Measurements from ENCODE around the gene TWF1. TPM values are rescaled to one million over a fixed set of nuclear protein-coding genes. Genes with fewer than 3 reads are reported as not detected.
A peak's percentile ranks its signal among the peaks of the same experiment; 100 is the strongest.

TWF1 gene
- total and polyA plus RNA-seq, 9 of the 15 experiments (the other 6 are each of a cell fraction or from before 2014, with no cell fraction given) = 10.3 to 29.4 (median 23.4) TPM

DNA sequence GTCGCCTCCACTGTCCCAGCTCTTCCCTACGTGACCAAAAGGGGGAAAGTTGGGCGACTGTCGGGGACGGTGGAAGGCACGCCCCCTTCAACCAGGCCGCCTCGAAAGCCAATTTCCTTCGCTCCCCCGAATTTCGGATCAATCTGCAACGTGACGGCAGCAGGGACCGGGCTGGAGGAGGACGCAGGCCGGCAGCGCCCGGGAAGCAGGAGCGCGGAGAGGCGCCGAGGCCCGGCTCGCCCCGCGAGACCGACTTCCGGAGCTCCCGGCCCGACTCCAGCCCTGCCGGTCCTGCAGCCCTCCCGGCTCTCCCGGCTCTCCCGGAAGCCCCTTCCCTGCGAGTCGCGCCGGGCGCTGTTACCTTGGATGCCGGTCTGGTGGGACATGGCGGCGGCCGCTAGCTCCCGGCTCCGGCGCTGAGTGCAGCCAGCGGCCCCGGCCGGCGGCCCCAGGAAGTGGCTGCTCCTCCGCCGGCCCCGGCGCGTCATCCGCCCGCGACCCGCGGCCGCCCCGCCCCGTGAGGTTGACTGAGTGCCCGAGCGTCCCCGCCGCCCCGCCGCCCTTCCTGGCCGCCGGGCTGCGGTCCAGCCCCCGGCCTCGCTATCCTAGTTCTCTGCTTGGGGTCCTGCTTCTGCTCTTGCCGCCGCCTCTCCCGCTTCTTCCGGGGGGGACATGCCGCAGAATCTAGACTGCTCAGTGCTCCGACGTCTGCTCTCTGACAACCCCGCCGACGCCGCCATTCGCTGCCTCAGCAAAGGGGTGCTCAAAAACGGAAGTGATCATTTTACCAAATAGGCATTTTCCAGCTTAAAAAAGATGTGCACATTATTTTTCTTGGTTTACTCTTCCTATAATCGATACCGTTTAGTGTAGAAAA is at the start of gene TWF1 (continued):
- TF ChIP-seq ZNF407 (IDR thresholded peaks at IDR 0.05; ENCODE audit: low read depth) (no peak), GABPA (tag; conservative IDR thresholded peaks at IDR 0.05; ENCODE audit: low read depth) (peak; percentile 89), PRMT5 (CRISPR knock-in tag; IDR thresholded peaks at IDR 0.05) (no peak), ZNF586 (CRISPR knock-in tag; conservative IDR thresholded peaks at IDR 0.05) (no peak), ZNF445 (CRISPR knock-in tag; IDR thresholded peaks at IDR 0.05; ENCODE audit: low read depth) (no peak), E2F1 (CRISPR knock-in tag; IDR thresholded peaks at IDR 0.05) (0 out of 2 replicates have a peak, but pooled peaks have one; percentile 15), GATAD2A (IDR thresholded peaks at IDR 0.05) (no peak), POLR2A (conservative IDR thresholded peaks at IDR 0.05) (peak; percentile 93), ETV6 (IDR thresholded peaks at IDR 0.05; ENCODE audit: borderline replicate concordance in 1 of 2, low read depth in 2 of 2, low read length in 1 of 2) (no peak), ETV6 (CRISPR knock-in tag; IDR thresholded peaks at IDR 0.05; ENCODE audit: borderline replicate concordance) (no peak), POLR2B (IDR thresholded peaks at IDR 0.05; ENCODE audit: low read depth, partially characterized antibody) (peak; percentile 82), MED1 (CRISPR knock-in tag; IDR thresholded peaks at IDR 0.05; ENCODE audit: borderline replicate concordance) (no peak)
- TF ChIP-seq, protein P1, sequence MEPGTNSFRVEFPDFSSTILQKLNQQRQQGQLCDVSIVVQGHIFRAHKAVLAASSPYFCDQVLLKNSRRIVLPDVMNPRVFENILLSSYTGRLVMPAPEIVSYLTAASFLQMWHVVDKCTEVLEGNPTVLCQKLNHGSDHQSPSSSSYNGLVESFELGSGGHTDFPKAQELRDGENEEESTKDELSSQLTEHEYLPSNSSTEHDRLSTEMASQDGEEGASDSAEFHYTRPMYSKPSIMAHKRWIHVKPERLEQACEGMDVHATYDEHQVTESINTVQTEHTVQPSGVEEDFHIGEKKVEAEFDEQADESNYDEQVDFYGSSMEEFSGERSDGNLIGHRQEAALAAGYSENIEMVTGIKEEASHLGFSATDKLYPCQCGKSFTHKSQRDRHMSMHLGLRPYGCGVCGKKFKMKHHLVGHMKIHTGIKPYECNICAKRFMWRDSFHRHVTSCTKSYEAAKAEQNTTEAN (CRISPR knock-in tag; IDR thresholded peaks at IDR 0.05) = no peak
- TF ChIP-seq, protein P2, sequence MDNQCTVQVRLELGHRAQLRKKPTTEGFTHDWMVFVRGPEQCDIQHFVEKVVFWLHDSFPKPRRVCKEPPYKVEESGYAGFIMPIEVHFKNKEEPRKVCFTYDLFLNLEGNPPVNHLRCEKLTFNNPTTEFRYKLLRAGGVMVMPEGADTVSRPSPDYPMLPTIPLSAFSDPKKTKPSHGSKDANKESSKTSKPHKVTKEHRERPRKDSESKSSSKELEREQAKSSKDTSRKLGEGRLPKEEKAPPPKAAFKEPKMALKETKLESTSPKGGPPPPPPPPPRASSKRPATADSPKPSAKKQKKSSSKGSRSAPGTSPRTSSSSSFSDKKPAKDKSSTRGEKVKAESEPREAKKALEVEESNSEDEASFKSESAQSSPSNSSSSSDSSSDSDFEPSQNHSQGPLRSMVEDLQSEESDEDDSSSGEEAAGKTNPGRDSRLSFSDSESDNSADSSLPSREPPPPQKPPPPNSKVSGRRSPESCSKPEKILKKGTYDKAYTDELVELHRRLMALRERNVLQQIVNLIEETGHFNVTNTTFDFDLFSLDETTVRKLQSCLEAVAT (IDR thresholded peaks at IDR 0.05) = 0 out of 4 replicates have a peak, but pooled peaks have one; percentile 15 to 16
